Activated CD4-positive, CD25-positive, alpha-beta regulatory T cell treated with anti-CD3 and anti-CD28 coated beads, Interleukin-2, amount 50 U/mL, for 72 hours (primary cell): ENCODE results near the gene TPD52L2.
"Not testable (repeated sequence)": the region's sequence is repeated elsewhere in the genome, so short reads cannot be mapped to it uniquely, and the experiment has no call there.

Experiments used
- DNase-seq: peaks from one replicate; pipeline ENCODE4 v3.0.0; 2021

The TPD52L2 gene

DNA sequence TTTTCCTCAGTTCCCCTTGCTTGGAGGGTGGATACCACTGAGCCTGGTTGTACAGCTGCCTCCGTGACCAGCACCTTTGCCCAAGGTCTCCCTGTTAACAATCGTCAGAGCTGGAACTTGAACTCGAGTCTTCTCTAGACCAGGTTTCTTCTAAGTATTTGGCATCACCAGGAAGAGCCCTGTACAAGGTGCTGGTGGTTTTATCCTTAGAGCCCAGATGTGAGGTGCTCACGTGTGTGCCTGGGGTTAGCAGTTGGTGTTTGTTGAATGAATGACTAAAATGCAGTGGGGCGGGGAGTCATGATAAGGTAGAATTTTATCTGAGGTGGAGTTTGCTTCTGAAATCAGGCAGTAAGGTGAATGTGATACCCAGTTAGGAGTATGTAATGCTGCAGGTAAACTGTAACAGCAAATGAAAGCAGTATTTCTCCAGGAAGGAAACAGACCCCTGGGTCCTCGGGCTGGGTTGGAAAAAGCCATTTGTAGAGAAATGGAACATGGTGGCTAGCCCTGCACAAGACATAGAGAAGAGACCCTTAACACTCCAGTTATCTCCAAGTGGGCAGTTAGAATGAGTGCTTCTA lies 33.0 kb downstream of the TPD52L2 start:
- no peak for DNase-seq

- DNase-seq, result no peak
These were observed 34.0 kb downstream of the TPD52L2 start for GRCh38 chr20:63898882-63899558.

- no peak for DNase-seq
These were observed 35.3 kb downstream of the TPD52L2 start for GRCh38 chr20:63900413-63900812.

DNA sequence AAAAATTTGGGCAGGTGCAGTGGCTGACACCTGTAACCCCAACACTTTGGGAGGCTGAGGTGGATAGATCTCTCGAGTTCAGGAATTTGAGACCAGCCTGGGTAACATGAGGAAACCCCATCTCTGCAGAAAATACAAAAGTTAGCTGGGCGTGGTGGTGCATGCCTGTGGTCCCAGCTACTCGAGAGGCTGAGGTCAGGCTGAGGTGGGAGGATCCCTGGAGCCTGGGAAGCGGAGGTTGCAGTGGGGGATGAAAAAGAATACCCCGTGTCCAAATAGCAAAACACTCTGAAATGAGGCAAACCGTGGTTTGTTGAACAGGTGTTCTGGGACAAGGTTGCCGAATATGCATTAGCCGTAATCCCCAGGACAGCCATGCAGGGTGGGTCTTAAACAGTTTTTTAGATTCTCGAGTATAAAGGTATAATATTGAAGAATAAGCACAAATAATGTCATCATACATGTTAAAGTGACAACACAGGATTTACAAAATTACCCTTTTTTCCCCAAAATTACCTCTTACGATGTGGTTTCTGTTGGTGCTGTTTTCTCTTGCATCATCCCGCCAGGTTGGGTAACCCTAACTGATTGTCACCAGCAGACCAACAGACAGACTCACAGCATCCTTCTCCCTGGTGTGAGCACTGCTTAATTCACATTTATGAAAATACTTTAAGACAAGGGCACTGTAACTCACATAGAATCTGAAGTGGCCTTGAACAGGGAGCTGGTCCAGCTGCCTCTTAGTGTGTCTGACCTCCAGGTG lies 38.9 kb downstream of the TPD52L2 start:
- DNase-seq, result no peak

GRCh38 chr20:63908008-63908682 lies 43.1 kb downstream of the TPD52L2 start:
- no peak for DNase-seq

GRCh38 chr20:63911176-63911575 lies 46.1 kb downstream of the TPD52L2 start:
- DNase-seq, result no peak

GRCh38 chr20:63913768-63914167 lies 48.7 kb downstream of the TPD52L2 start:
- DNase-seq, result no peak

DNA sequence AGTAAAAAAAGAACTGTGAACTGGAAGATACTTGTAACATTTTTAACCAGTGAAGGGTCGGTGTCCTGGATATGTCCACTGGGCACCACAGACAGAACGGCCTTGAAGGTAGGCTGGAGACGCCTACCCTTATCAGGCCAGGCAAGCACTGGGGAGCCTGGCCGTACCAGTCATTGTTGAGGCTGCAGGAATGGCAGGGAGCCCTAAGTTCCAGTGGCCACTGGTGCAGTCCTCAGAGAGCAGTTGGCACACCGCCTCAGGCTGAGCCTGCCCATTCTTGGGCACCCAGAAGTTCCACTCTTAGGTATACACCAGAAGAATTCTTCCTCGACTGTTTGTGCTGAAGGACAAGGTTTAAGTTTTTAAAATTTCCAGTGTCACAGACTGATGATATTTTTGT lies 50.4 kb downstream of the TPD52L2 start:
- DNase-seq, result no peak

DNA sequence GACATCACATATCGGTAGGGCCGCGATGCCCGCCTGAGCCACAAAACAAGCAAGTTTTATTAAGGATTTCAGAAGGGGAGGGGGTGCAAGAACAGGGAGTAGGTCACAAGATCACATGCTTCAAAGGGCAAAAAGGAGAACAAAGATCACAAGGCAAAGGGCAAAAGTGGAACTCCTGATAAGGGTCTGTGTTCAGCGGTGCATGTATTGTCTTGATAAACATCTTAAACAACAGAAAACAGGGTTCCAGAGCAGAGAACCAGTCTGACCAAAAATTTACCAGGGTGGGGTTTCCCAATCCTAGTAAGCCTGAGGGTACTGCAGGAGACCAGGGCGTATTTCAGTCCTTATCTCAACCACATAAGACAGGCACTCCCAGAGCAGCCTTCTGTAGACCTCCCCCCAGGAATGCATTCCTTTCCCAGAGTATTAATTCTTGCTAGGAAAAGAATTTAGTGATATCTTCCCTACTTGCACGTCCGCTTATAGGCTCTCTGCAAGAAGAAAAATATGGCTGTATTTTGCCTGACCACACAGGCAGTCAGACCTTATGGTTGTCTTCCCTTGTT lies 51.4 kb downstream of the TPD52L2 start:
- DNase-seq, result not testable (repeated sequence)

- DNase-seq, result no peak
These were observed 52.7 kb downstream of the TPD52L2 start for GRCh38 chr20:63917811-63918210.

GRCh38 chr20:63919130-63919529 lies 54.1 kb downstream of the TPD52L2 start:
- DNase-seq, result no peak

DNA sequence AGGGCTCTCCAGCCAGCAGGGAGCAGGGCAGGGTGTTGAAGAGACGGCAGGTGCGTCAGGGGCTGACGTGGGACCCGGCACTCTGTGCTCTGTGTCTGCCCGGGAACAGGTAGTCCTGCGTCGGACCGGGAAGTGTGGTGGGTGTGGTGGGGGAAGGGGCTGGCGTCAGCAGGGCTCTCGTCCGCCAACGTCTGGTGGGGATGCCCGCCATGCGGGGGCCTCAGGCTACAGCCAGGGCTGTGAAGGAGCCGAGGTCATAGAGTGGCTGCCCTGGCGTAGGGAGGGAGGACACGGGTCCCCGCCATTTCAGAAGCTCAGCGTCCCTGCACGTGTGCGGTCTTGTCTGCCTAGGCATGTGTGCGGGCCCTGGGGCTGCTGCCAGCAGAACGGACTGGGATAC lies 55.2 kb downstream of the TPD52L2 start:
- no peak for DNase-seq

DNA sequence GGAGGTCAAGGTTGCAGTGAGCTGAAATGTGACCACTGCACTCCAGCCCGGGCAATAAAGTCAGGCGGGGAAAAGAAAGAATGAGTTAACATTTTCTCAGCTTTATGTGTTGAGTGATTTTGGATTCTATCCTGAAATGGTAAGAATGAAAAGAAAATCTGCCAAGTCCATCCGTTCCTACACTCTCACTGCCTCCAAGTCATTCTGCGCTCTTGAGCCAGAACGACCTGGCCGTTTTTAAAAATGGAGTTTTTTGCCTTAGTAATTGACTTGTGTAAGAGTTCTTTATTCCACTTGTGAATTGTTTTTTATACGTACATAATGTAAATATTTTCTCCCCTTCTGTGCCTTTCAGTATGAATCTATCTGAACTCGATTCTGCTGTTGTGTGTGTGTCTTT lies 58.6 kb downstream of the TPD52L2 start:
- DNase-seq, result no peak

DNA sequence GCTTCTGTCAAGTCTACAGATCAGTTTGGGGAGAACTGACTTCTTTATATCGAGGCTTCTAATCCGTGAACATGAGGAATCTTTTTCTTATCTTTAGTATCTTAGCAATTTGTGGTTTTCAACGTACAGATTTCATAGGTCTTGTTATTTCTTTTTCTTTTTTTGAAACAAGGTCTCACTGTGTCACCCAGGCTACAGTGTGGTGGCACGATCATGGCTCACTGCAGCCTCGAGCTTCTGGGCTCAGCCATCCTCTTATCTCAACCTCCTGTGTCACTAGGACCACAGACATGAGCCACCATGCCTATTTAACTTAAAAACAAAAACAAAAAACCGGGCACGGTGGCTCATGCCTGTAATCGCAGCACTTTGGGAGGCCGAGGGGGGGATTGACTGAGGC lies 59.2 kb downstream of the TPD52L2 start:
- no peak for DNase-seq

- no peak for DNase-seq
These were observed 61.2 kb downstream of the TPD52L2 start for GRCh38 chr20:63926298-63926697.

- no peak for DNase-seq
These were observed 64.0 kb downstream of the TPD52L2 start for GRCh38 chr20:63929071-63929470.

- DNase-seq, result not testable (repeated sequence)
These were observed 64.4 kb downstream of the TPD52L2 start for GRCh38 chr20:63929473-63929883.

DNA sequence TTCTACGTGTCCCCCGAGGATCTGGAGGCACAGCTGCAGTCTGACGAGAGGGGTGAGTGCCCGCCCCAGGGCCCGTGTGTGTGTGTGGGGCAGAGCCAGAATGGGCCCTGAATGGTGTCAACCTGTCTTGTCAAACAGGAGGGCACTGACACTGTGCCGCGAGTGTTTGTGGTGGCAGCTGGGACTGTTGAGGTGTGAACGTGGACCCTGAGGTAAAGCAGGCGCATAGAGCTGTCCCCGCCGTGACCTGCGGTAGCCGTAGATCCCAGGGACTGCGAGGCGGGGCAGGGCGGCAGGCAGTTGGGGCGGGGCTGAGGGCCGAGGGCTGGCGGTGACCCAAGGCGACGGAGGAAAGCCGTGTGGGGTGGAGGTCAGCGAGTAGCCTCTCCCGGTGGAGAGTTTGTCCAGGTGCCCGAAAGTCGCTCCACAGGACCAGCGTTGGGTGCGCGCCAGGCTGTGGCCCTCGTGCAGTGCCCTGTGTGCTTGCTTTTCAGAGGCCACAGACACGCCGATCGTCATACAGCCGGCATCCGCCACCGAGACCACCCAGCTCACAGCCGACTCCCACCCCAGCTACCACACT lies 66.0 kb downstream of the TPD52L2 start:
- no peak for DNase-seq

DNA sequence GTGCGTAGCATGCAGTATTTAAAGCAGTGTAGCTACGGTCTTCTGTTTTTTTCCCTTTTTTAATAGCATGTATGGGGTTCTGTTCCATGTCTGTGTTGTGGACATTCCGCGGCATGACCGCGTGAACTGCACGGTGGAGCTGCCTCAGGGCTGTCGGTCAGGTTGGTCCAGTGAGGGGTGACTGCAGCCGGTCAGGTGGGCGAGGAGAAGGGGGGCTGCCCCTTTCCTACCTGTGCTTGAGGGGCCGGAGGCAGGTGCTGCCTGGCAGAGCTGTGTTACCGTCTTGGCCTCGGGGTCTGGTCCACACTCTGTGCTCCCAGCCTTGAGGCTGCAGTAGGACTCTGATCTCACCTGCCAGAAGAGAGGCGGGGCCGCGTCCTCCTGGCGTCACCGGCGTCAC lies 66.7 kb downstream of the TPD52L2 start:
- no peak for DNase-seq

- no peak for DNase-seq
These were observed 67.6 kb downstream of the TPD52L2 start for GRCh38 chr20:63932606-63933160.

GRCh38 chr20:63933646-63934045 lies 68.6 kb downstream of the TPD52L2 start:
- DNase-seq, result no peak

- no peak for DNase-seq
These were observed 69.4 kb downstream of the TPD52L2 start for GRCh38 chr20:63934271-63935068.
